H1 (cell line): Measurements from ENCODE around the gene SVOPL. TPM values are rescaled to one million over a fixed set of nuclear protein-coding genes. Genes with fewer than 3 reads are reported as not detected.

Experiments used
- CTCF ChIA-PET: fragments of 300-600 bp; sonication (Branson Sonifier 250); formaldehyde crosslinking; loops from one replicate; lab custom pipeline; 2021; ENCODE audit not compliant: partially characterized antibody; lab: Charles Lee
- POLR2A ChIA-PET: fragments of 300-600 bp; sonication (Branson Sonifier 250); formaldehyde crosslinking; loops from one replicate; lab custom pipeline; 2021; ENCODE audit warnings: inconsistent platforms; ENCODE audit not compliant: partially characterized antibody; lab: Charles Lee
- DNase-seq, 2 experiments: peaks; one replicate each; pipeline versions ENCODE4 v3.0.0 to v3.0.0-alpha.2; 2010 to 2022; ENCODE audit warnings: low spot score in 2 of 2, low read depth in 1 of 2, mixed read lengths in 1 of 2
- FAIRE-seq: peaks from 2 replicates; lab custom pipeline; 2011; peaks lifted over from hg19 to GRCh38; lab: Jason Lieb, UNC
- H2AFZ ChIP-seq: 2 replicates; pipeline ENCODE4 v1.8.1; 2012; ENCODE audit warnings: low read length, inconsistent platforms
- H2AK5ac ChIP-seq: 2 replicates; pipeline ENCODE4 v1.6.1; 2013; ENCODE audit warnings: low read depth, low read length
- H2BK120ac ChIP-seq: replicated peaks from 2 replicates; pipeline ENCODE3; 2013; ENCODE audit warnings: low read depth, low read length, inconsistent platforms
- H2BK12ac ChIP-seq: 2 replicates; pipeline ENCODE4 v1.6.1; 2013; ENCODE audit warnings: low read depth, low read length
- H2BK15ac ChIP-seq: 2 replicates; pipeline ENCODE4 v1.6.1; 2013; ENCODE audit warnings: low read length
- H2BK20ac ChIP-seq: 2 replicates; pipeline ENCODE4 v1.6.1; 2013; ENCODE audit warnings: low read length
- H2BK5ac ChIP-seq: 2 replicates; pipeline ENCODE4 v1.6.1; 2013; ENCODE audit warnings: low read depth, low read length
- H3K14ac ChIP-seq: 2 replicates; pipeline ENCODE4 v1.6.1; 2013; ENCODE audit warnings: inconsistent platforms; ENCODE audit not compliant: insufficient read length
- H3K18ac ChIP-seq: 2 replicates; pipeline ENCODE4 v1.6.1; 2013; ENCODE audit warnings: low read length; ENCODE audit errors: extremely low read depth
- H3K23ac ChIP-seq: 2 replicates; pipeline ENCODE4 v1.6.1; 2013; ENCODE audit warnings: inconsistent platforms; ENCODE audit not compliant: insufficient read length
- H3K23me2 ChIP-seq: 2 replicates; pipeline ENCODE4 v1.6.1; 2013; ENCODE audit warnings: low read depth, low read length
- H3K27ac ChIP-seq: 2 replicates; pipeline ENCODE4 v1.6.1; 2011; ENCODE audit warnings: low read depth, low read length, inconsistent platforms
- H3K27me3 ChIP-seq, 4 experiments: replicated peaks in 1 of 4; 1 replicate in 1 of 4; 2 replicates in 3 of 4; pipeline versions ENCODE4 v1.6.1 to v1.8.1; 2011 to 2013; ENCODE audit warnings: low read length in 3 of 4, mild to moderate bottlenecking in 3 of 4, inconsistent platforms in 2 of 4, mixed read lengths in 2 of 4, moderate library complexity in 1 of 4; ENCODE audit not compliant: control insufficient read depth in 3 of 4, insufficient read depth in 3 of 4; ENCODE audit errors: extremely low read depth in 1 of 4
- H3K36me3 ChIP-seq, 4 experiments: 2 replicates each; pipeline versions ENCODE4 v1.6.1 to v1.8.1; 2011 to 2013; ENCODE audit warnings: mild to moderate bottlenecking in 4 of 4, low read length in 3 of 4, moderate library complexity in 2 of 4, control low read depth in 1 of 4, inconsistent platforms in 1 of 4; ENCODE audit not compliant: insufficient read depth in 4 of 4, control insufficient read depth in 2 of 4
- H3K4ac ChIP-seq: replicated peaks from 2 replicates; pipeline ENCODE3; 2013; ENCODE audit warnings: low read length, low read depth, mixed read lengths, inconsistent platforms; ENCODE audit not compliant: insufficient read length
- H3K4me1 ChIP-seq, 4 experiments: replicated peaks in 1 of 4; 1 replicate in 1 of 4; 2 replicates in 3 of 4; pipeline versions ENCODE4 v1.6.1 to v1.8.1; 2011 to 2013; ENCODE audit warnings: low read length in 3 of 4, inconsistent platforms in 2 of 4, mixed read lengths in 1 of 4; ENCODE audit not compliant: insufficient read depth in 4 of 4, control insufficient read depth in 3 of 4
- H3K4me2 ChIP-seq, 2 experiments: 2 replicates each; pipeline versions ENCODE4 v1.6.1 to v1.8.1; 2011 to 2013; ENCODE audit warnings: low read depth in 2 of 2, low read length in 2 of 2, control low read depth in 1 of 2, inconsistent platforms in 1 of 2, mild to moderate bottlenecking in 1 of 2; ENCODE audit not compliant: insufficient read depth in 1 of 2
- H3K4me3 ChIP-seq, 4 experiments: fragments of 200-600, 300-600 bp in 1 of 4; sonication (generic), shearing (Covaris generic), sonication (Bioruptor Twin) in 1 of 4; 2 replicates each; pipeline versions ENCODE4 v1.5.1 to v1.8.1; 2011 to 2016; ENCODE audit warnings: low read length in 4 of 4, low read depth in 3 of 4, control low read depth in 2 of 4, inconsistent platforms in 2 of 4, mild to moderate bottlenecking in 2 of 4, mixed read lengths in 1 of 4, moderate library complexity in 1 of 4; ENCODE audit not compliant: insufficient read depth in 2 of 4; ENCODE audit errors: extremely low read depth in 1 of 4
- H3K56ac ChIP-seq: replicated peaks from 2 replicates; pipeline ENCODE3; 2013; ENCODE audit warnings: low read depth, mild to moderate bottlenecking, mixed read lengths, low read length, inconsistent platforms; ENCODE audit not compliant: insufficient read length
- H3K79me1 ChIP-seq: 2 replicates; pipeline ENCODE4 v1.6.1; 2013; ENCODE audit warnings: low read depth, low read length, control low read depth
- H3K79me2 ChIP-seq, 2 experiments: 2 replicates each; pipeline versions ENCODE4 v1.6.1 to v1.8.1; 2012 to 2013; ENCODE audit warnings: low read length in 2 of 2, mild to moderate bottlenecking in 2 of 2, inconsistent platforms in 1 of 2; ENCODE audit not compliant: insufficient read depth in 2 of 2, control insufficient read depth in 1 of 2
- H3K9ac ChIP-seq, 4 experiments: replicated peaks in 1 of 4; 1 replicate in 1 of 4; 2 replicates in 3 of 4; pipeline versions ENCODE4 v1.6.1 to v1.8.1; 2011 to 2013; ENCODE audit warnings: low read depth in 3 of 4, low read length in 3 of 4, control low read depth in 2 of 4, mild to moderate bottlenecking in 2 of 4, moderate library complexity in 2 of 4, inconsistent platforms in 1 of 4; ENCODE audit errors: extremely low read depth in 1 of 4
- H3K9me3 ChIP-seq, 2 experiments: 2 replicates each; pipeline versions ENCODE4 v1.6.1 to v1.8.1; 2012 to 2013; ENCODE audit warnings: mild to moderate bottlenecking in 2 of 2, moderate library complexity in 2 of 2, control low read depth in 1 of 2, inconsistent platforms in 1 of 2, low read depth in 1 of 2, low read length in 1 of 2, mixed read lengths in 1 of 2; ENCODE audit not compliant: insufficient read depth in 2 of 2
- H4K20me1 ChIP-seq, 2 experiments: replicated peaks in 1 of 2; 2 replicates each; pipeline versions ENCODE3 to v1.8.1; 2011 to 2013; ENCODE audit warnings: inconsistent platforms in 2 of 2, low read length in 2 of 2, mild to moderate bottlenecking in 1 of 2; ENCODE audit not compliant: insufficient read depth in 2 of 2, control insufficient read depth in 1 of 2
- H4K5ac ChIP-seq: 2 replicates; pipeline ENCODE4 v1.6.1; 2013; ENCODE audit warnings: low read length, low read depth, mixed read lengths, inconsistent platforms; ENCODE audit not compliant: insufficient read length
- H4K8ac ChIP-seq: 2 replicates; pipeline ENCODE4 v1.8.0; 2013; ENCODE audit warnings: mild to moderate bottlenecking, moderate library complexity, low read length, inconsistent platforms; ENCODE audit not compliant: insufficient read depth; ENCODE audit errors: extremely low read depth
- H4K91ac ChIP-seq: replicated peaks from 2 replicates; pipeline ENCODE3; 2013; ENCODE audit warnings: low read length, mixed read lengths, inconsistent platforms; ENCODE audit not compliant: insufficient read length
- CREB1 ChIP-seq: IDR thresholded peaks from 2 replicates; pipeline ENCODE4 v1.6.1; 2012; ENCODE audit warnings: inconsistent platforms
- CTCF ChIP-seq, 3 experiments: IDR thresholded peaks; 1 replicate in 2 of 3; 2 replicates in 1 of 3; pipeline versions ENCODE4 v1.5.1 to v1.6.1; 2011; ENCODE audit warnings: low read length in 3 of 3, mild to moderate bottlenecking in 3 of 3, inconsistent platforms in 2 of 3, low read depth in 1 of 3, moderate library complexity in 1 of 3; ENCODE audit not compliant: insufficient read depth in 1 of 3; ENCODE audit errors: control extremely low read depth in 1 of 3
- FOSL1 ChIP-seq: IDR thresholded peaks from 2 replicates; pipeline ENCODE4 v1.6.1; 2011; ENCODE audit warnings: mild to moderate bottlenecking, low read depth, low read length, moderate library complexity; ENCODE audit not compliant: insufficient read depth
- GABPA ChIP-seq: IDR thresholded peaks from 2 replicates; pipeline ENCODE4 v1.6.1; 2011; ENCODE audit warnings: mild to moderate bottlenecking, low read length, moderate library complexity, borderline replicate concordance; ENCODE audit not compliant: insufficient read depth
- HDAC6 ChIP-seq: IDR thresholded peaks from one replicate; pipeline ENCODE4 v1.7.1; 2012; ENCODE audit warnings: low read depth, mild to moderate bottlenecking, inconsistent platforms, low read length, moderate library complexity
- SUZ12 ChIP-seq: fragments of 200-600 bp; sonication (generic); IDR thresholded peaks from 2 replicates; pipeline ENCODE4 v1.6.1; 2012; ENCODE audit warnings: mild to moderate bottlenecking, inconsistent platforms, low read length, moderate library complexity, mixed read lengths
- WGBS, 2 experiments: shearing (Covaris generic) in 1 of 2; methylation state at CpG; one replicate each; pipeline versions ENCODE4 v1.1.6 to v1.1.7; 2013 to 2015; ENCODE audit warnings: low lambda C conversion rate in 2 of 2, mixed read lengths in 2 of 2, inconsistent platforms in 1 of 2, low coverage in 1 of 2, missing lambda C conversion rate in 1 of 2; ENCODE audit not compliant: insufficient replicate concordance in 2 of 2, insufficient coverage in 1 of 2, insufficient read length in 1 of 2; ENCODE audit errors: extremely low coverage in 1 of 2, missing lambda C conversion rate in 1 of 2; 5-methylcytosine and 5-hydroxymethylcytosine counted together
- polyA plus RNA-seq, 7 experiments: library from polyadenylated mRNA; depleted of rRNA in 3 of 7; stranded (reverse) in 5 of 7; unstranded in 2 of 7; fragments of >200 nt in 5 of 7; fragments of 200-250 nt in 2 of 7; gene quantifications; 1 replicate in 5 of 7; 2 replicates in 1 of 7; 4 replicates in 1 of 7; pipeline versions ENCODE4 v1.2.1 to v1.2.3, GENCODE V29; 2011 to 2013; ENCODE audit warnings: missing spikeins in 2 of 7, mixed read lengths in 2 of 7
- total RNA-seq: library from RNA; stranded (reverse); fragmentation: NEBNext Ultra II Directional; extraction: Animal tissue kit (Norgen Biotek cat#: 25700); gene quantifications from 2 replicates; pipeline ENCODE4 v1.2.1, GENCODE V29; 2021
- TF ChIP-seq, protein P1 (sequence below): IDR thresholded peaks from 2 replicates; pipeline ENCODE4 v1.6.1; 2012; ENCODE audit warnings: inconsistent platforms
- TF ChIP-seq, protein P2 (sequence below): IDR thresholded peaks from 2 replicates; pipeline ENCODE4 v1.6.1; 2012; ENCODE audit warnings: low read length, inconsistent platforms

Gene SVOPL
- total and polyA plus RNA-seq, 2 of the 8 experiments (the other 6 are each of a cell fraction or from before 2014, with no cell fraction given) = 1.1 to 1.4 TPM

DNA sequence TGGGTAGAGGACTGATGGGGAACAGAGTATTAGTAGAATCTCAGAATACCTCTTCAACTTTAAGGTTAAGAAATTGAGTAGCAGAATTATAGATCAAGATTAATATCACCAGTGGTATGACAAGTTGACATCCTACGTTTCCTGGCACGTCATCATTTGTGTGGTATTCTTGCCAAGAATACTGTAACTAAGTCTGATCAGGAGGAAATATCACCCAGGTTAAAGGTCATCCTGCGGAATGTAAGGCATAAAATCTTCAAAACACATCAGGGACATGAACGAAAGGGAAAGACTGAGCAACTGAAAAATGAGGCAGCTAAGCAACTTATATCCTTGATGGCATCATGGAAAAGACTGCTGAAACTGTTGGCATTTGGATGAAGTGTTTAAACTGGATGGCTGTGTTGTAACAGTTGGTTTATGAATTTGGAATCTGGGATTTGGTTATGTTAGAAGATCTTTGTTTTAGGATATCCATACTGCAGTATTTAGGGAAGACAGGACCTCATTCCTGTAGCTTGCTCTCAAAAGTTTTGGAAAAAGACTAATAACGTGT is 155.0 kb downstream of the SVOPL start:
- H3K27ac ChIP-seq = no peak overlapping the region
- H3K56ac ChIP-seq = no peak overlapping the region
- H3K36me3 ChIP-seq = peaks cover 11 to 100% (median 65%) of the 10 kb centered on the region in 4 experiments
- H3K9ac ChIP-seq = no peak overlapping the region
- no peak for DNase-seq
- H2BK15ac ChIP-seq = no peak overlapping the region
- no peak overlapping the region for H4K8ac ChIP-seq
- H3K23ac ChIP-seq = no peak overlapping the region
- H3K79me1 ChIP-seq = no peaks in the 10 kb centered on the region; the same call in 1 of the 2 replicates
- no peak overlapping the region for H2BK12ac ChIP-seq
- H2BK5ac ChIP-seq = no peak overlapping the region
- no peaks in the 10 kb centered on the region for H3K27me3 ChIP-seq
- no peak overlapping the region for H2BK20ac ChIP-seq
- H4K20me1 ChIP-seq = no peaks in the 10 kb centered on the region
- no peak overlapping the region for H3K4me3 ChIP-seq
- no peak for FAIRE-seq
- H3K4me2 ChIP-seq = no peak overlapping the region
- ChIA-PET CTCF (interaction anchor here (0.5 kb wide), 1 partner anchor 511 kb away, joined by 3 read pairs; no protein-coding TSS in a partner anchor), POLR2A (interaction anchor here (1.0 kb wide), 1 partner anchor 10 kb away, joined by 4 read pairs; no protein-coding TSS in a partner anchor)
- H3K4ac ChIP-seq = no peak overlapping the region
- no peak overlapping the region for H3K18ac ChIP-seq
- no peak overlapping the region for H2AFZ ChIP-seq
- H3K4me1 ChIP-seq = no peaks in the 10 kb centered on the region
- no peak overlapping the region for H2BK120ac ChIP-seq
- no peaks in the 10 kb centered on the region for H3K9me3 ChIP-seq
- no peak overlapping the region for H4K91ac ChIP-seq
- H4K5ac ChIP-seq = no peak overlapping the region
- H3K23me2 ChIP-seq = peaks cover 3% of the 10 kb centered on the region; the same call in 1 of the 2 replicates
- peaks cover 0 to 77% of the 10 kb centered on the region in 2 experiments; a peak in 3 of 4 replicates for H3K79me2 ChIP-seq
- 91% methylated on average over 5 of the region's 5 CpGs; no CpG with 5 or more reads in 1 of the 2 experiments for WGBS, 2 experiments
- H2AK5ac ChIP-seq = no peak overlapping the region
- H3K14ac ChIP-seq = no peak overlapping the region
- no peak for TF ChIP-seq FOSL1
- no peak for TF ChIP-seq CREB1
- TF ChIP-seq, protein P1, sequence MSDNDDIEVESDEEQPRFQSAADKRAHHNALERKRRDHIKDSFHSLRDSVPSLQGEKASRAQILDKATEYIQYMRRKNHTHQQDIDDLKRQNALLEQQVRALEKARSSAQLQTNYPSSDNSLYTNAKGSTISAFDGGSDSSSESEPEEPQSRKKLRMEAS = no peak
- no peak for TF ChIP-seq GABPA
- TF ChIP-seq HDAC6 = no peak
- no peak for TF ChIP-seq CTCF (IDR thresholded peaks at IDR 0.05; ENCODE audit: control extremely low read depth in 1 of 3, insufficient read depth in 1 of 3, low read depth in 1 of 3, low read length in 3 of 3)
- TF ChIP-seq, protein P2, sequence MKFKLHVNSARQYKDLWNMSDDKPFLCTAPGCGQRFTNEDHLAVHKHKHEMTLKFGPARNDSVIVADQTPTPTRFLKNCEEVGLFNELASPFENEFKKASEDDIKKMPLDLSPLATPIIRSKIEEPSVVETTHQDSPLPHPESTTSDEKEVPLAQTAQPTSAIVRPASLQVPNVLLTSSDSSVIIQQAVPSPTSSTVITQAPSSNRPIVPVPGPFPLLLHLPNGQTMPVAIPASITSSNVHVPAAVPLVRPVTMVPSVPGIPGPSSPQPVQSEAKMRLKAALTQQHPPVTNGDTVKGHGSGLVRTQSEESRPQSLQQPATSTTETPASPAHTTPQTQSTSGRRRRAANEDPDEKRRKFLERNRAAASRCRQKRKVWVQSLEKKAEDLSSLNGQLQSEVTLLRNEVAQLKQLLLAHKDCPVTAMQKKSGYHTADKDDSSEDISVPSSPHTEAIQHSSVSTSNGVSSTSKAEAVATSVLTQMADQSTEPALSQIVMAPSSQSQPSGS = no peak
- no peak for TF ChIP-seq SUZ12
